Liver (tissue), 9 donors: ENCODE data around the gene PNMA6F. TPM values are rescaled to one million over a fixed set of nuclear protein-coding genes. Genes with fewer than 3 reads are reported as not detected.

ENCODE experiments used
- DNase-seq: peaks from one replicate; pipeline ENCODE4 v3.0.0-alpha.2; 2017; ENCODE audit warnings: low spot score
- H3K27ac ChIP-seq, 2 donors: one replicate each; pipeline ENCODE4 v1.7.0; 2013; ENCODE audit warnings: inconsistent platforms in 2 of 2, low read length in 2 of 2, control low read depth in 1 of 2, low read depth in 1 of 2, mild to moderate bottlenecking in 1 of 2
- H3K27me3 ChIP-seq, 4 donors: one replicate each; pipeline versions ENCODE4 v1.6.1 to v1.7.0; 2013; ENCODE audit warnings: low read length in 3 of 4, inconsistent platforms in 1 of 4, mild to moderate bottlenecking in 1 of 4, moderate library complexity in 1 of 4; ENCODE audit not compliant: control insufficient read depth in 4 of 4, insufficient read depth in 4 of 4
- H3K36me3 ChIP-seq, 4 donors: one replicate each; pipeline versions ENCODE4 v1.6.1 to v1.7.0; 2013; ENCODE audit warnings: low read length in 3 of 4, mild to moderate bottlenecking in 3 of 4, low read depth in 1 of 4, moderate library complexity in 1 of 4; ENCODE audit not compliant: control insufficient read depth in 4 of 4, insufficient read depth in 3 of 4
- H3K4me1 ChIP-seq, 4 donors: one replicate each; pipeline versions ENCODE4 v1.6.1 to v1.7.0; 2013; ENCODE audit warnings: low read length in 3 of 4, mild to moderate bottlenecking in 3 of 4, moderate library complexity in 1 of 4; ENCODE audit not compliant: control insufficient read depth in 4 of 4, insufficient read depth in 4 of 4
- H3K4me3 ChIP-seq, 3 donors: one replicate each; pipeline versions ENCODE4 v1.6.1 to v1.7.0; 2013; ENCODE audit warnings: low read length in 3 of 3, control low read depth in 1 of 3, low read depth in 1 of 3, mild to moderate bottlenecking in 1 of 3
- H3K9ac ChIP-seq, 2 donors: one replicate each; pipeline ENCODE4 v1.7.0; 2013; ENCODE audit warnings: low read length in 2 of 2, mild to moderate bottlenecking in 2 of 2, moderate library complexity in 2 of 2, control low read depth in 1 of 2, low read depth in 1 of 2
- H3K9me3 ChIP-seq, 4 donors: one replicate each; pipeline versions ENCODE4 v1.6.1 to v1.7.0; 2013; ENCODE audit warnings: low read length in 3 of 4; ENCODE audit not compliant: control insufficient read depth in 4 of 4
- EGR1 ChIP-seq, 2 donors: IDR thresholded peaks; 2 replicates each; pipeline ENCODE4 v1.6.1; 2016 to 2018; ENCODE audit warnings: antibody characterized with exemption in 2 of 2, low read depth in 2 of 2
- FOXA1 ChIP-seq: IDR thresholded peaks from 2 replicates; pipeline ENCODE4 v1.6.1; 2016; ENCODE audit warnings: antibody characterized with exemption
- FOXA2 ChIP-seq: IDR thresholded peaks from 2 replicates; pipeline ENCODE4 v1.6.1; 2016; ENCODE audit warnings: antibody characterized with exemption
- GABPA ChIP-seq, 2 donors: IDR thresholded peaks in 1 of 2; conservative IDR thresholded peaks in 1 of 2; 2 replicates each; pipeline ENCODE4 v1.6.1; 2016; ENCODE audit warnings: antibody characterized with exemption in 2 of 2, mild to moderate bottlenecking in 1 of 2, moderate library complexity in 1 of 2
- HNF4A ChIP-seq, 2 donors: conservative IDR thresholded peaks; 2 replicates each; pipeline ENCODE4 v1.6.1; 2016; ENCODE audit warnings: antibody characterized with exemption in 2 of 2, mild to moderate bottlenecking in 2 of 2
- HNF4G ChIP-seq: IDR thresholded peaks from 2 replicates; pipeline ENCODE4 v1.6.1; 2016; ENCODE audit warnings: antibody characterized with exemption
- JUND ChIP-seq, 2 donors: IDR thresholded peaks; 2 replicates each; pipeline ENCODE4 v1.6.1; 2016; ENCODE audit warnings: antibody characterized with exemption in 2 of 2
- NR2F2 ChIP-seq: IDR thresholded peaks from 2 replicates; pipeline ENCODE4 v1.6.1; 2016; ENCODE audit warnings: antibody characterized with exemption
- RAD21 ChIP-seq, 2 donors: IDR thresholded peaks; 2 replicates each; pipeline ENCODE4 v1.6.1; 2016; ENCODE audit warnings: antibody characterized with exemption in 2 of 2, mild to moderate bottlenecking in 2 of 2
- SP1 ChIP-seq: IDR thresholded peaks from 2 replicates; pipeline ENCODE4 v1.6.1; 2018; ENCODE audit warnings: antibody characterized with exemption, mild to moderate bottlenecking
- TAF1 ChIP-seq: conservative IDR thresholded peaks from 2 replicates; pipeline ENCODE4 v1.6.1; 2016; ENCODE audit warnings: antibody characterized with exemption, mild to moderate bottlenecking
- YY1 ChIP-seq: IDR thresholded peaks from 2 replicates; pipeline ENCODE4 v1.6.1; 2016; ENCODE audit warnings: antibody characterized with exemption, mild to moderate bottlenecking
- WGBS: extraction: QIAGEN DNeasy Blood & Tissue Kit; methylation state at CpG from one replicate; pipeline ENCODE4 v1.1.7; 2013; 5-methylcytosine and 5-hydroxymethylcytosine counted together
- polyA plus RNA-seq, 2 donors: library from polyadenylated mRNA; stranded (reverse) in 1 of 2; unstranded in 1 of 2; fragments of 200-250 nt in 1 of 2; fragments of >200 nt in 1 of 2; fragmentation: Nextera tagmentation in 1 of 2; extraction: Ambion mirVana in 1 of 2; gene quantifications; one replicate each; pipeline versions ENCODE4 v1.2.1 to v1.2.3, GENCODE V29; 2013 to 2015
- total RNA-seq, 2 donors: library from RNA; depleted of rRNA; stranded (reverse); fragments of >200 nt; gene quantifications; one replicate each; pipeline ENCODE4 v1.2.3, GENCODE V29; 2014
- TF ChIP-seq, protein P1 (sequence below): IDR thresholded peaks from 2 replicates; pipeline ENCODE4 v1.6.1; 2016; ENCODE audit warnings: antibody characterized with exemption
- TF ChIP-seq, protein P2 (sequence below): fragments of 150-350 bp; IDR thresholded peaks from 2 replicates; pipeline ENCODE4 v1.5.1; 2017; ENCODE audit warnings: improper control_type of control experiment, low read depth, low read length; ENCODE audit not compliant: missing input control
- TF ChIP-seq, protein P3 (sequence below): IDR thresholded peaks from 2 replicates; pipeline ENCODE4 v1.6.1; 2016; ENCODE audit warnings: antibody characterized with exemption
- TF ChIP-seq, protein P4 (sequence below): IDR thresholded peaks from 2 replicates; pipeline ENCODE4 v1.6.1; 2016; ENCODE audit warnings: antibody characterized with exemption
- donor health status: healthy.
- donor health status: healthy.
- donor health status: healthy.
- donor health status: healthy.
- donor health status: healthy.

The PNMA6F gene
- total RNA-seq = not detected
- not detected for polyA plus RNA-seq

DNA sequence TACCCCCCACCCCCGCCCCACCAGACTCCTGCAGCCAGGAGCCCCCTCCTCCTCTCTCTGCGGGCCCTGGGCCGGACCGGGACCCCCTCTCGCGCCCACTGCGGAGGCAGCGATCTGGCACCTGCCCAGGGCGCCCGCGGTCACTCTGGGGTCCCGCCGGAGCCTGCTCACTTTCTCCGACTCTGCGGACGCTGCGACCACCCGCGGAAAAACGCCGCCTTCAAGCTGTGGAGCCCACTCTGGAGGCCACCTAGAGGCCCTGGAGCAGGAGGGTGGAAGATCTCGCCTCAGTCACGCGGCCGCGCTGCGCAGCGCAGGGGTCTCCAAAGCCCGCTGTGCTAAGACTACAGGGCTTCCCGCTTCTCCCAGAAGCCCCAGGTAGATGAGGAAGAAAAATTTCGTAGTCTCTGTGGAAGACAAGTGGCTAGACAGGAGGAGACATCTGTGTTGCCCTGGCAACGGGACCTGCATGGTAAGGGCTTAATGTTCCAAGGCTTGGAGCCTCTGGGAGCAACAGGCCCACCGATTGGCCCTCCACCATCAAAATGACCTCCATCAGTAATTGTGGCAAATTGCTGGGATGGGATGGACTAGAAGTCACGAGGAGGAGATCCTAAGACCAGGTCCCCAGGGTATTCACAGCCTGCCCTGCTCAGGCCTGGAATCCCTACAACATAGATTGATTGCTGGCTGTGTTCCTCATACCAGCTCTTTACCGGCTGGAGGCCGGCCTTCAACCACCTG lies at the start of gene PNMA6F:
TSS of gene PNMA6F (minus strand) at position 387 of the 744 bp plus-strand sequence. CDS start 1,093 bp downstream, outside the sequence.
- H3K36me3 ChIP-seq = no peaks in the 10 kb centered on the region
- no peak within 1 kb of the TSS for H3K27ac ChIP-seq
- TF ChIP-seq, protein P1, sequence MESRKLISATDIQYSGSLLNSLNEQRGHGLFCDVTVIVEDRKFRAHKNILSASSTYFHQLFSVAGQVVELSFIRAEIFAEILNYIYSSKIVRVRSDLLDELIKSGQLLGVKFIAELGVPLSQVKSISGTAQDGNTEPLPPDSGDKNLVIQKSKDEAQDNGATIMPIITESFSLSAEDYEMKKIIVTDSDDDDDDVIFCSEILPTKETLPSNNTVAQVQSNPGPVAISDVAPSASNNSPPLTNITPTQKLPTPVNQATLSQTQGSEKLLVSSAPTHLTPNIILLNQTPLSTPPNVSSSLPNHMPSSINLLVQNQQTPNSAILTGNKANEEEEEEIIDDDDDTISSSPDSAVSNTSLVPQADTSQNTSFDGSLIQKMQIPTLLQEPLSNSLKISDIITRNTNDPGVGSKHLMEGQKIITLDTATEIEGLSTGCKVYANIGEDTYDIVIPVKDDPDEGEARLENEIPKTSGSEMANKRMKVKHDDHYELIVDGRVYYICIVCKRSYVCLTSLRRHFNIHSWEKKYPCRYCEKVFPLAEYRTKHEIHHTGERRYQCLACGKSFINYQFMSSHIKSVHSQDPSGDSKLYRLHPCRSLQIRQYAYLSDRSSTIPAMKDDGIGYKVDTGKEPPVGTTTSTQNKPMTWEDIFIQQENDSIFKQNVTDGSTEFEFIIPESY = no peak
- TF ChIP-seq TAF1 = no peak
- no peak for TF ChIP-seq RAD21 (IDR thresholded peaks at IDR 0.05)
- TF ChIP-seq FOXA2 = no peak
- TF ChIP-seq, protein P2, sequence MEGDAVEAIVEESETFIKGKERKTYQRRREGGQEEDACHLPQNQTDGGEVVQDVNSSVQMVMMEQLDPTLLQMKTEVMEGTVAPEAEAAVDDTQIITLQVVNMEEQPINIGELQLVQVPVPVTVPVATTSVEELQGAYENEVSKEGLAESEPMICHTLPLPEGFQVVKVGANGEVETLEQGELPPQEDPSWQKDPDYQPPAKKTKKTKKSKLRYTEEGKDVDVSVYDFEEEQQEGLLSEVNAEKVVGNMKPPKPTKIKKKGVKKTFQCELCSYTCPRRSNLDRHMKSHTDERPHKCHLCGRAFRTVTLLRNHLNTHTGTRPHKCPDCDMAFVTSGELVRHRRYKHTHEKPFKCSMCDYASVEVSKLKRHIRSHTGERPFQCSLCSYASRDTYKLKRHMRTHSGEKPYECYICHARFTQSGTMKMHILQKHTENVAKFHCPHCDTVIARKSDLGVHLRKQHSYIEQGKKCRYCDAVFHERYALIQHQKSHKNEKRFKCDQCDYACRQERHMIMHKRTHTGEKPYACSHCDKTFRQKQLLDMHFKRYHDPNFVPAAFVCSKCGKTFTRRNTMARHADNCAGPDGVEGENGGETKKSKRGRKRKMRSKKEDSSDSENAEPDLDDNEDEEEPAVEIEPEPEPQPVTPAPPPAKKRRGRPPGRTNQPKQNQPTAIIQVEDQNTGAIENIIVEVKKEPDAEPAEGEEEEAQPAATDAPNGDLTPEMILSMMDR = no peak
- no peak for TF ChIP-seq SP1
- no peak for TF ChIP-seq FOXA1
- no peak for TF ChIP-seq NR2F2
- H3K9ac ChIP-seq = no peak within 1 kb of the TSS
- H3K9me3 ChIP-seq = no peaks in the 10 kb centered on the region
- no peaks in the 10 kb centered on the region for H3K27me3 ChIP-seq
- no peaks in the 10 kb centered on the region for H3K4me1 ChIP-seq
- H3K4me3 ChIP-seq = no peak within 1 kb of the TSS
- WGBS = 39% methylated on average over 36 of the region's 36 CpGs
- DNase-seq = no peak

DNA sequence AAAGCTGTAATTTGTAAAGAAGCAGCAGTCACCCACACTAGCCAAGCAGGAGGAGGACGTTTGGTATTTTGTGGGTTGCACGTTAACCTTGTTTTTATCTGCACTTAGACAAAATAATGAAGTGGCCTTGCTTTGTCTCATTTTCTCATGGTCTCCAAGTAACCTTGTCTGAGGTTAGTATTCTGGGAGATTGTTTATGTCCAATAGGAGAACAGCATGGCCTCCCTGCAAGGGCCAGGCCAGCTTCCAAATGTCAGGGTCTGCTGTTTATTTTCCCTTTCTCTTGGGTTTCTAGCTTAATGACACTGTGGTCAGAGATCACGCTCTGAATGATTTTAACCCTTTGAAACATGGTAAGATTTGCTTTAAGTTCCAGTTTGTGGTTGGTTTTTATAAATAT lies 49.7 kb upstream of the PNMA6F start:
- no peak for DNase-seq
- peaks cover 0 to 3% (median 0%) of the 10 kb centered on the region in 4 donors for H3K27me3 ChIP-seq
- no peak overlapping the region for H3K27ac ChIP-seq
- TF ChIP-seq YY1 = no peak
- peak; percentile 35 for TF ChIP-seq NR2F2
- peaks cover 0 to 2% (median 0%) of the 10 kb centered on the region in 4 donors for H3K4me1 ChIP-seq
- no peak overlapping the region for H3K9ac ChIP-seq
- H3K36me3 ChIP-seq = no peaks in the 10 kb centered on the region
- H3K9me3 ChIP-seq = no peaks in the 10 kb centered on the region
- no peak overlapping the region for H3K4me3 ChIP-seq
- 78% methylated on average over 3 of the region's 3 CpGs for WGBS

DNA sequence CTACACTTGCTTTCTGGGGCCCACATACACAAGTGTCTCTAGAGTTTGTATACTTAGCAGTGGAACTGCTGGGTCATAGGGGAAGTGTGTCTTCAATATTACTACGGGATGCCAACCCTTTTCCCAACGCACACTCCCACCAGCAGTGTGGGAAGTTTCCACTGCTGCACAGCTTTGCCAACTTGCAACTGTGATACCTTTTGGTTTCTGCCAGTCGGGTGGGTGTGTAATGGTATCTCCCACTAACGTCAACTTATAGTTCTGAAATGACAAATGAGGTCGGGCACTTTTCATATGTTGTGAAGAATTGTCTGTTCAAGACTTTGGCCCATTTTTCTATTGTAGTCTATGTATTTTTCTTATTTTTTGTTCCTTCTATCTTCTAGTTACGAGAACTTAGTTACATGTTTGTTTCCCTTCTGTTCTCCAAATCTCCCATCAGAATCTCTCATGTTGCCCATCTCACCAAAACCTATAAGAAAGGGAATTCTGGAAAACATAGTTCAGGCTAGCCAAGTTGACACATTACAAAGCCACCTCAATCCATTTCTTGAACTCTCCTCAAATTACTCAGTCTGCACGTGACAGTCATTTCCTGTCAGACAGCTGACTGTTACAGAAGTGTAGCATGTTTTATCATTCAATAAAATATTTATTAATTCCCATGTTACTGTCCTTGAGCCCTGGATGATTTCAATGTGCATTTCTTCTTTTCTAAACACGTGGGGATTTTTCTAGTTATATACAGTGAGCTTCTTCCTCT lies 48.9 kb upstream of the PNMA6F start:
- WGBS = 81% methylated on average over 8 of the region's 8 CpGs
- no peak overlapping the region for H3K9ac ChIP-seq
- H3K27ac ChIP-seq = no peak overlapping the region
- peaks cover 0 to 2% (median 0%) of the 10 kb centered on the region in 4 donors for H3K4me1 ChIP-seq
- TF ChIP-seq, protein P3, sequence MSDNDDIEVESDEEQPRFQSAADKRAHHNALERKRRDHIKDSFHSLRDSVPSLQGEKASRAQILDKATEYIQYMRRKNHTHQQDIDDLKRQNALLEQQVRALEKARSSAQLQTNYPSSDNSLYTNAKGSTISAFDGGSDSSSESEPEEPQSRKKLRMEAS = no peak
- TF ChIP-seq, protein P4, sequence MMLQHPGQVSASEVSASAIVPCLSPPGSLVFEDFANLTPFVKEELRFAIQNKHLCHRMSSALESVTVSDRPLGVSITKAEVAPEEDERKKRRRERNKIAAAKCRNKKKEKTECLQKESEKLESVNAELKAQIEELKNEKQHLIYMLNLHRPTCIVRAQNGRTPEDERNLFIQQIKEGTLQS = no peak
- TF ChIP-seq FOXA2 (no peak), GABPA (IDR thresholded peaks at IDR 0.05 in 1 of 2, conservative IDR thresholded peaks at IDR 0.05 in 1 of 2) (no peak), TAF1 (no peak), NR2F2 (no peak), FOXA1 (no peak), JUND (IDR thresholded peaks at IDR 0.05) (no peak), HNF4A (conservative IDR thresholded peaks at IDR 0.05) (no peak), HNF4G (no peak), SP1 (no peak), EGR1 (IDR thresholded peaks at IDR 0.05; ENCODE audit: low read depth in 2 of 2) (no peak)
- TF ChIP-seq, protein P2 = no peak
- TF ChIP-seq, protein P1 = no peak
- DNase-seq = no peak
- no peaks in the 10 kb centered on the region for H3K36me3 ChIP-seq
- H3K4me3 ChIP-seq = no peak overlapping the region
- H3K27me3 ChIP-seq = peaks cover 0 to 3% (median 0%) of the 10 kb centered on the region in 4 donors
- no peaks in the 10 kb centered on the region for H3K9me3 ChIP-seq
